Neural progenitor cell (in vitro differentiated cells): ENCODE data around the gene EFNA5.

Experiments
- EZH2 ChIP-seq: fragments of 200-600 bp; sonication (generic); IDR thresholded peaks from 2 replicates; pipeline ENCODE4 v1.6.1; 2017; ENCODE audit warnings: antibody characterized with exemption, mild to moderate bottlenecking, moderate library complexity
- EZH2phosphoT487 ChIP-seq: fragments of 200-600 bp; sonication (generic); IDR thresholded peaks from 2 replicates; pipeline ENCODE4 v1.6.1; 2017; ENCODE audit warnings: antibody characterized with exemption
- TF ChIP-seq, protein P1 (sequence below): fragments of 200-600 bp; sonication (generic); IDR thresholded peaks from 2 replicates; pipeline ENCODE4 v1.5.1; 2017; ENCODE audit warnings: antibody characterized with exemption, mild to moderate bottlenecking

DNA sequence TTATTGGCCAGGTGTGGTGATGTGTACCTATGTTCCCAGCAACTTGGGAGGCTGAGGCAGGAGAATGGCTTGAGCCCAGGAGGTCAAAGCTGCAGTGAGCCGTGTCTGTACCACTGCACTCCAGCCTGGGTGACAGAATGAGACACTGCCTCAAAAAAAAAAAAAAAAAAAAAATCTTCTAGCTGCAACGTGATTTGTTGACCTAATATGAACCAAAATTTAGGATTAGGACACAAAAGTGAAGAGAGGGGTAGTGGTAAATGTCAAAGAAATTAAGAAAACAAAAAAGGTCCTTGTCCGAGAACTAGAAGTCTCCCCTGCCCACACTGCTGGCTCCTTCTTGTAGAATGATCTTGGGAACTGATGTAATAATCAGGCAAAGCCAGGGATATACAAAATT, 272.0 kb downstream of the EFNA5 start:
- TF ChIP-seq, protein P1, sequence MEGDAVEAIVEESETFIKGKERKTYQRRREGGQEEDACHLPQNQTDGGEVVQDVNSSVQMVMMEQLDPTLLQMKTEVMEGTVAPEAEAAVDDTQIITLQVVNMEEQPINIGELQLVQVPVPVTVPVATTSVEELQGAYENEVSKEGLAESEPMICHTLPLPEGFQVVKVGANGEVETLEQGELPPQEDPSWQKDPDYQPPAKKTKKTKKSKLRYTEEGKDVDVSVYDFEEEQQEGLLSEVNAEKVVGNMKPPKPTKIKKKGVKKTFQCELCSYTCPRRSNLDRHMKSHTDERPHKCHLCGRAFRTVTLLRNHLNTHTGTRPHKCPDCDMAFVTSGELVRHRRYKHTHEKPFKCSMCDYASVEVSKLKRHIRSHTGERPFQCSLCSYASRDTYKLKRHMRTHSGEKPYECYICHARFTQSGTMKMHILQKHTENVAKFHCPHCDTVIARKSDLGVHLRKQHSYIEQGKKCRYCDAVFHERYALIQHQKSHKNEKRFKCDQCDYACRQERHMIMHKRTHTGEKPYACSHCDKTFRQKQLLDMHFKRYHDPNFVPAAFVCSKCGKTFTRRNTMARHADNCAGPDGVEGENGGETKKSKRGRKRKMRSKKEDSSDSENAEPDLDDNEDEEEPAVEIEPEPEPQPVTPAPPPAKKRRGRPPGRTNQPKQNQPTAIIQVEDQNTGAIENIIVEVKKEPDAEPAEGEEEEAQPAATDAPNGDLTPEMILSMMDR = no peak
- no peak for TF ChIP-seq EZH2phosphoT487
- no peak for TF ChIP-seq EZH2
